Measurements from ENCODE around the gene GOLGA7B.

Gene GOLGA7B

GRCh38 chr10:97852277-97852676, 2.6 kb downstream of the GOLGA7B start:
- no peaks in the 10 kb centered on the region for H3K9me3 ChIP-seq (ENCODE audit: control insufficient read depth in 1 of 2, low read length in 2 of 2)

GRCh38 chr10:97852840-97853405, 3.3 kb downstream of the GOLGA7B start:
- Histone ChIP-seq H3K27me3 (ENCODE audit: low read depth, low read length) (peaks cover 30% of the 10 kb centered on the region), H3K27ac (ENCODE audit: low read length) (no peak overlapping the region)

More at GRCh38 chr10:97852277-97852676, 2.6 kb downstream of the GOLGA7B start:
- no peaks in the 10 kb centered on the region for H3K36me3 ChIP-seq (ENCODE audit: control insufficient read depth in 1 of 2, insufficient read depth in 2 of 2, low read length in 2 of 2)
- peaks cover 0 to 8% of the 10 kb centered on the region in 2 donors for H3K4me1 ChIP-seq (ENCODE audit: control insufficient read depth in 1 of 2, insufficient read depth in 2 of 2, low read length in 2 of 2)
- no peak overlapping the region for H3K4me3 ChIP-seq (ENCODE audit: low read depth in 1 of 2, low read length in 2 of 2)
- H3K27me3 ChIP-seq (ENCODE audit: low read depth, low read length): peaks cover 30% of the 10 kb centered on the region
- H3K27ac ChIP-seq (ENCODE audit: low read length): no peak overlapping the region

GRCh38 chr10:97854743-97855142, 5.1 kb downstream of the GOLGA7B start:
- Histone ChIP-seq H3K4me1 (ENCODE audit: control insufficient read depth in 1 of 2, insufficient read depth in 2 of 2, low read length in 2 of 2) (peaks cover 0 to 8% of the 10 kb centered on the region in 2 donors), H3K36me3 (ENCODE audit: control insufficient read depth in 1 of 2, insufficient read depth in 2 of 2, low read length in 2 of 2) (no peaks in the 10 kb centered on the region), H3K27ac (ENCODE audit: low read length) (no peak overlapping the region), H3K4me3 (ENCODE audit: low read depth in 1 of 2, low read length in 2 of 2) (no peak overlapping the region), H3K9me3 (ENCODE audit: control insufficient read depth in 1 of 2, low read length in 2 of 2) (no peaks in the 10 kb centered on the region), H3K27me3 (ENCODE audit: low read depth, low read length) (peaks cover 26% of the 10 kb centered on the region)

More at GRCh38 chr10:97852840-97853405, 3.3 kb downstream of the GOLGA7B start:
- Histone ChIP-seq H3K9me3 (ENCODE audit: control insufficient read depth in 1 of 2, low read length in 2 of 2) (no peaks in the 10 kb centered on the region), H3K4me3 (ENCODE audit: low read depth in 1 of 2, low read length in 2 of 2) (no peak overlapping the region), H3K36me3 (ENCODE audit: control insufficient read depth in 1 of 2, insufficient read depth in 2 of 2, low read length in 2 of 2) (no peaks in the 10 kb centered on the region), H3K4me1 (ENCODE audit: control insufficient read depth in 1 of 2, insufficient read depth in 2 of 2, low read length in 2 of 2) (peaks cover 0 to 8% of the 10 kb centered on the region in 2 donors)

GRCh38 chr10:97858001-97858439, 8.4 kb downstream of the GOLGA7B start:
- Histone ChIP-seq H3K4me3 (ENCODE audit: low read depth in 1 of 2, low read length in 2 of 2) (no peak overlapping the region), H3K36me3 (ENCODE audit: control insufficient read depth in 1 of 2, insufficient read depth in 2 of 2, low read length in 2 of 2) (no peaks in the 10 kb centered on the region), H3K27me3 (ENCODE audit: low read depth, low read length) (peaks cover 2% of the 10 kb centered on the region), H3K27ac (ENCODE audit: low read length) (no peak overlapping the region), H3K9me3 (ENCODE audit: control insufficient read depth in 1 of 2, low read length in 2 of 2) (no peaks in the 10 kb centered on the region), H3K4me1 (ENCODE audit: control insufficient read depth in 1 of 2, insufficient read depth in 2 of 2, low read length in 2 of 2) (no peaks in the 10 kb centered on the region)

GRCh38 chr10:97861097-97861750, 11.6 kb downstream of the GOLGA7B start:
- Histone ChIP-seq H3K27me3 (ENCODE audit: low read depth, low read length) (peaks cover 4% of the 10 kb centered on the region), H3K36me3 (ENCODE audit: control insufficient read depth in 1 of 2, insufficient read depth in 2 of 2, low read length in 2 of 2) (no peaks in the 10 kb centered on the region), H3K9me3 (ENCODE audit: control insufficient read depth in 1 of 2, low read length in 2 of 2) (no peaks in the 10 kb centered on the region), H3K27ac (ENCODE audit: low read length) (no peak overlapping the region), H3K4me1 (ENCODE audit: control insufficient read depth in 1 of 2, insufficient read depth in 2 of 2, low read length in 2 of 2) (no peaks in the 10 kb centered on the region), H3K4me3 (ENCODE audit: low read depth in 1 of 2, low read length in 2 of 2) (no peak overlapping the region)

- Histone ChIP-seq H3K27ac (ENCODE audit: low read length) (no peak overlapping the region), H3K27me3 (ENCODE audit: low read depth, low read length) (peaks cover 4% of the 10 kb centered on the region), H3K4me1 (ENCODE audit: control insufficient read depth in 1 of 2, insufficient read depth in 2 of 2, low read length in 2 of 2) (no peaks in the 10 kb centered on the region), H3K9me3 (ENCODE audit: control insufficient read depth in 1 of 2, low read length in 2 of 2) (no peaks in the 10 kb centered on the region), H3K4me3 (ENCODE audit: low read depth in 1 of 2, low read length in 2 of 2) (no peak overlapping the region), H3K36me3 (ENCODE audit: control insufficient read depth in 1 of 2, insufficient read depth in 2 of 2, low read length in 2 of 2) (no peaks in the 10 kb centered on the region)
Measured at GRCh38 chr10:97861924-97862323, 12.3 kb downstream of the GOLGA7B start.

GRCh38 chr10:97863808-97864207, 14.2 kb downstream of the GOLGA7B start:
- no peak overlapping the region for H3K4me3 ChIP-seq (ENCODE audit: low read depth in 1 of 2, low read length in 2 of 2)
- H3K9me3 ChIP-seq (ENCODE audit: control insufficient read depth in 1 of 2, low read length in 2 of 2): no peaks in the 10 kb centered on the region
- peaks cover 0 to under 1% of the 10 kb centered on the region in 2 donors for H3K4me1 ChIP-seq (ENCODE audit: control insufficient read depth in 1 of 2, insufficient read depth in 2 of 2, low read length in 2 of 2)
- peaks cover 4% of the 10 kb centered on the region for H3K27me3 ChIP-seq (ENCODE audit: low read depth, low read length)
- no peak overlapping the region for H3K27ac ChIP-seq (ENCODE audit: low read length)
- no peaks in the 10 kb centered on the region for H3K36me3 ChIP-seq (ENCODE audit: control insufficient read depth in 1 of 2, insufficient read depth in 2 of 2, low read length in 2 of 2)

GRCh38 chr10:97865488-97865887, 15.8 kb downstream of the GOLGA7B start:
- no peaks in the 10 kb centered on the region for H3K36me3 ChIP-seq (ENCODE audit: control insufficient read depth in 1 of 2, insufficient read depth in 2 of 2, low read length in 2 of 2)
- H3K27ac ChIP-seq (ENCODE audit: low read length): no peak overlapping the region
- H3K27me3 ChIP-seq (ENCODE audit: low read depth, low read length): peaks cover 4% of the 10 kb centered on the region
- H3K4me3 ChIP-seq (ENCODE audit: low read depth in 1 of 2, low read length in 2 of 2): no peak overlapping the region
- peaks cover 0 to 7% of the 10 kb centered on the region in 2 donors for H3K4me1 ChIP-seq (ENCODE audit: control insufficient read depth in 1 of 2, insufficient read depth in 2 of 2, low read length in 2 of 2)
- H3K9me3 ChIP-seq (ENCODE audit: control insufficient read depth in 1 of 2, low read length in 2 of 2): no peaks in the 10 kb centered on the region

GRCh38 chr10:97866524-97867219, 17.0 kb downstream of the GOLGA7B start:
- Histone ChIP-seq H3K9me3 (ENCODE audit: control insufficient read depth in 1 of 2, low read length in 2 of 2) (no peaks in the 10 kb centered on the region), H3K4me1 (ENCODE audit: control insufficient read depth in 1 of 2, insufficient read depth in 2 of 2, low read length in 2 of 2) (peaks cover 0 to 7% of the 10 kb centered on the region in 2 donors), H3K27me3 (ENCODE audit: low read depth, low read length) (peaks cover 4% of the 10 kb centered on the region), H3K27ac (ENCODE audit: low read length) (no peak overlapping the region), H3K36me3 (ENCODE audit: control insufficient read depth in 1 of 2, insufficient read depth in 2 of 2, low read length in 2 of 2) (no peaks in the 10 kb centered on the region), H3K4me3 (ENCODE audit: low read depth in 1 of 2, low read length in 2 of 2) (no peak overlapping the region)

GRCh38 chr10:97867220-97867800, 17.7 kb downstream of the GOLGA7B start:
- Histone ChIP-seq H3K27me3 (ENCODE audit: low read depth, low read length) (peaks cover 4% of the 10 kb centered on the region), H3K9me3 (ENCODE audit: control insufficient read depth in 1 of 2, low read length in 2 of 2) (no peaks in the 10 kb centered on the region), H3K36me3 (ENCODE audit: control insufficient read depth in 1 of 2, insufficient read depth in 2 of 2, low read length in 2 of 2) (no peaks in the 10 kb centered on the region), H3K4me3 (ENCODE audit: low read depth in 1 of 2, low read length in 2 of 2) (no peak overlapping the region), H3K4me1 (ENCODE audit: control insufficient read depth in 1 of 2, insufficient read depth in 2 of 2, low read length in 2 of 2) (peaks cover 0 to 7% of the 10 kb centered on the region in 2 donors), H3K27ac (ENCODE audit: low read length) (no peak overlapping the region)

- Histone ChIP-seq H3K36me3 (ENCODE audit: control insufficient read depth in 1 of 2, insufficient read depth in 2 of 2, low read length in 2 of 2) (no peaks in the 10 kb centered on the region), H3K4me1 (ENCODE audit: control insufficient read depth in 1 of 2, insufficient read depth in 2 of 2, low read length in 2 of 2) (peaks cover 0 to 7% of the 10 kb centered on the region in 2 donors), H3K27me3 (ENCODE audit: low read depth, low read length) (peaks cover 4% of the 10 kb centered on the region), H3K9me3 (ENCODE audit: control insufficient read depth in 1 of 2, low read length in 2 of 2) (no peaks in the 10 kb centered on the region), H3K27ac (ENCODE audit: low read length) (no peak overlapping the region), H3K4me3 (ENCODE audit: low read depth in 1 of 2, low read length in 2 of 2) (no peak overlapping the region)
Measured at GRCh38 chr10:97868134-97868685, 18.6 kb downstream of the GOLGA7B start.
